Suppressor macrophage treated with lipopolysaccharide for 1 hour (primary cell): Measurements from ENCODE around the gene RAB6B.

Experiments
- DNase-seq, 3 donors: peaks; one replicate each; pipeline ENCODE4 v3.0.0-alpha.2; 2020 to 2022

RAB6B gene

DNA sequence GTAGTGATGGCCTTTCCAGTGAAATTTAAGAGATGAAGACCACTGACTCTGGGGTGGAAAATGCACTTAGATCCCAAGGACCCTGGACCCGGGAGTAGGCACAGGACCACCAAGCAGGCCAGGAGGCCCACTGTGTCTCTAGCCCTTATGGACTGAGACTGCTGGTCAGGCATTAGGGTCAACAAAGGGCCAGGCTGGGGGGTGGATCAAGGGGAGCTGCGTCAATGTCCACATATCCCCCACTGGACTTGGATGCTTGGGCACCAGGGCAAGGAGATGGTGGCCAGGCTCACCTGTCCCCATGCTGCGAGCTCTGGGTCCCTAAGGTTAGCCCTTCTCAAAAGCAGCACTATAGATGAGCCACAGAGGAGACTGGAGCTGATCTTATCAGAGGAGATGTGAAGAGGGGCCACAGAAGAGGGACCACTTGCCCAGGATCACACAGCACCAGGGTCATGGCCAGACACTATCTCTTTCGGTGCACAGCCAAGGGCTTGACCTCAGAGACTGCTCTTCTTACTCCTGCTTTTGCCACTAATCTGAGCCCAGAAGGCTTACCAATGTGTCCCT, 14.7 kb downstream of the RAB6B start:
- DNase-seq = no peak

DNA sequence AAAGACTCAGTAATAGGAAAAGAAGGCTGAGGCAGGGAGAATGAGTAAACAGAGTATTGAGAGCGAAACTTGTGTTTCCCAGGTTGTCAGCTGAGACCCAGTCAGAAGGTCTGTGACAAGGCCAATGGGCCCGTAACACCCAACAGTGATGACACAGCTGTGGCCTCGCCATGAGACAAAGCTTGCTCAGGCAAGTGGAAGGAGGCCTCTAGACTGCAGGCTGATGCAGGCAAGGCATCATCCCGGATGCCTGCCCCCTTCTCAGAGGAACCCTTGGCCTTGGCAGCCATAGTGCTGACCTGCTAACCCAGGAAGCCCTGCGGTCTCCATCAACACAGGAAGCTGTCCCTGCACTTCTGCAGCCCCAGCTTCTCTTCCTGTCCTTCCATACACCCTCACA, 15.4 kb downstream of the RAB6B start:
- no peak for DNase-seq

DNA sequence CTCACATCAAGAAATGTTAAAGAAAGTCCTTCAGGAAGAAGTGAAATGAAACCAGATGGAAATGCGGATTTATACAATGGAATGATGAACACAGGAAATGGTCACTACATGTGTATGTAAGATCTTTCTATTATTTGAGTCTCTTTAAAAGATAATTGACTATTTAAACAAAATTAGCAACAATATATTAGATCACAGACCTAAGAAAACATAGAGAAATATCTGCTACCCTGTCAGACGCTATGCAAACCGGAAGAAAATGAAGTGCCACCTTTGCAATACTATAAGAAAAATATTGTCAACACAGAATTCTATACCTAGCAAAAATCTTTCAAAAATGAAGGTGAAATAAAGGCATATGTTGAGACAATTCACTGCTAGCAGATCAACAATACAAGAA, 17.2 kb downstream of the RAB6B start:
- no peak for DNase-seq

DNA sequence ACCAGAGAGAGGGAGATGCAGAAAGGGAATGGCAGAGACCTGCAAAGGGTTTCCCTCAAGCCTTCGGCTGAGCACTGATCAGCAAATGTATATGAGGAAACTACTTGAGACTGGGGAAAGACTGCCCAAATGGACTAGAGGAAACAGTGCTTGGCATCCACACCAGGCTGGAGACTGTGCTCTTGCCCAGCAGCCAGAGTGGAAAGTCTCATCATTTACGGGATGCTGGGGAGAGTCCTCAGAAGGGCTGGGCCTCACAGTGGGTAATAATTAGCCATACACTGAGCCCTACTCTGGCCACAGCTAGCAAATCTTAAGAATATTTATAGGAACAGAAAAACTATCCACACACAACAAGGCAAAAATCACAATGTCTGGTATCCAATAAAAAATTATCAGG, 18.5 kb downstream of the RAB6B start:
- no peak for DNase-seq

DNA sequence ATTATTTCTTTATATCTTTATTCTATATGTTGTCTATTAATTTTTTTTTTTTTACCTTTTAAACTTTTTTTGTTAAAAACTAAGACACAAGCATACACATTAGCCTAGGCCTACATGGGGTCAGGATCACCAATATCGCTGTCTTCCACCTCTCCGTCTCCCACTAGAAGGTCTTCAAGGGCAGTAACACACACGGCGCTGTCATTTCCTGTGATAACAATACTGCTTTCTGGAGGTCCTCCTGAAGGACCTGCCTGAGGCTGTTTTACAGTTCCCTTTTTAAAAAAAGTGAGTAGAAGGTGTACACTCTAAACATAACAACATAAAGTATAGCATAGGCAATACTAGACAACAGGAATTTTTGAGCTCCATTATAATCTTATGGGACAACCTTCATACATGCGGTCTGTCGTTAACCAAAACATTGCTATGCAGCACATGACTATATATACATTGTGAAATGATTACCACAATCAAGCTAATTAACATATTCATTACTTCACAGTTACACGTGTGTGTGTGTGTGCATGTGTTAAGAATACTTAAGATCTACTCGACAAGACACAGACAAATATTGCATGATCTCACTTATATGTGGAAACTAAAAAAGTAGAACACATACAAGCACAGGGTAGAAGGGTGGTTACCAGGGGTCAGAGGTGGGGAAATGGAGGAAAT, 20.8 kb downstream of the RAB6B start:
- DNase-seq = no peak

DNA sequence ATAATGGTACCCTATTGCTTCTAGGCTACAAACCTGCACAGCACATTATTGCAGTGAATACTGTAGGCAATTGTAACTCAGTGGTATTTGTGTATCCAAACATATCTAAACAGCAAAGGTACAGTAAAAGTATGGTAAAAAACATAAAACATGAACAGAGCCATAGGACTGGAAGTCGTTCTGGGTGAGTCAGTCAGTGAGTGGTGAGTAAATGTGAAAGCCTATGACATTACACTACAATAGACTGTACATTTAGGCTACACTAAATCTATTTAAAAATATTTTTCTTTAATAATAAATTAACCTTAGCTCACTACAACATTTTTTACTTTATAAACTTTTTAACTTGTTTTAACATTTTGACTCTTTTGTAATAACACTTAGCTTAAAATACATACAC, 21.3 kb downstream of the RAB6B start:
- DNase-seq = no peak

DNA sequence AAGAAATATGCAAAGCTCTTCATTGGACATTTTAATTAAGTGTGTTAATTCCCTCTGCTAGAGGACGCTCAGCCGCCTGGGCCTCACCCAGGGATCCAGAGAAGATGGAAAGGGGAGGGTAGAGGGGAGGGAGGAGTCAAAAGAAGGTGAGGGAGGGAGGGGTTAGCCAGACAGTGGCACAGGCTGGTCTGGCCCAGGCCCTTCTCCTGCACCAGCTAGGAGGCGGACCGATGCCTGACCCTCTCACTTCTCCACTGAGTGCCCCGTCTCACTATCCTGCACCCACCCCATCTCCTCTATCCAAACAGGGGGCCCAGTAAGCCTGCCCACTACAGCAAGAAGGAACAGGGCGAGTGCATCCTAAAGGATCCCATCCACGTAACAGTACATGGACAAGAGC, 22.9 kb downstream of the RAB6B start:
- DNase-seq = no peak

DNA sequence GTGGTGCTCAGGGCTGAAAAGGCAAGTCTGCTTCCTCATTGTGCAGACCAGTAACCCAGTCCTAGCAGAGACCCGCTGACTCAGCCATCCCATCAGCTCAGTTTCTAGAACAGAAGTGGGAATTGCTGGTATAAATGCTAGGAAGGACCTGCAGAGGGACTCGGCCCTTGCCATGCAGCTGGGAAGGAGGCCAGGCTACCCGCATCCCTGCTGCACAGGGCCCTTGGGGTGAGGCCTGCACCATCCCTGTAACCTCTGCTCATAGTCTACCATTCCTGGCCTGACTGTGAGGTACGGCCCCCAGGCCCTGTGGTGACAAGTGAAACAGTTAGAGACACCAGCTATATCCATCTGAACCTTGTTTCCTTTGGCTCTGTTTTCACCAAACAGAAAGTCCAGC, 23.5 kb downstream of the RAB6B start:
- DNase-seq = no peak

DNA sequence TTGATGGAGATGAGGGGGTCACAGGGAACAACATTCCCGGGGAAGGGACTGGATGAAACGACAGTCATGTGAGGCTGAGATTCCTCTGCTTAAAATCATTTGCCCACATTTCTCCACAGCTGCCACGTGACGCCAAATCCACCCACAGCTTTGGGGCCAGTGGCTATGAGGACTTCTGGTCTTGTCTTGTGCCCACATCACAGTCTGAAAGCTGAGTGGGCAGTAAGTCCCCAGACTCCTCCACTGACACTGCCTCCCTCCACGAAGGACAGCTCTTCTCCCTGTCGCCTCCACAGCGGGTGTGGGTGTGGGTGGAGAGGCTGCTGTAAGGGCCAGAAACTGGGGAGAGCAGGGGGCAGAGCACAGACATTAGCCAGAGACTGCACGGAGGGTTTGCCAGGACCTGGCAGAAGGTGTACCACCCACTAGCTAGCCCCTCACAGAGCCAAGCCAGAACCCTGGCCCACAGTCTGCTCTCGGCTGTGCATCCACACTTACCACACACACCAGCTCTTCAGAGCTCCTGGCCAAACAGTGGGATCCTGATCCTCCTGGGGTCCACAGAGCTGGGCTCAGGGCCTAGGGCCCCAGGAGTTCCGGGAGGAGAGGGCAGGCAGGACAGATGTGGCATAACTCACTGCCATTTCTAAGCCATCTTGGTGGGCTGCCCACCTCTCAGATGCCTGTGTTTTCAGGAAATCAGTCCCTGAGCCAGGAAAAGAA, 24.2 kb downstream of the RAB6B start:
- no peak for DNase-seq

DNA sequence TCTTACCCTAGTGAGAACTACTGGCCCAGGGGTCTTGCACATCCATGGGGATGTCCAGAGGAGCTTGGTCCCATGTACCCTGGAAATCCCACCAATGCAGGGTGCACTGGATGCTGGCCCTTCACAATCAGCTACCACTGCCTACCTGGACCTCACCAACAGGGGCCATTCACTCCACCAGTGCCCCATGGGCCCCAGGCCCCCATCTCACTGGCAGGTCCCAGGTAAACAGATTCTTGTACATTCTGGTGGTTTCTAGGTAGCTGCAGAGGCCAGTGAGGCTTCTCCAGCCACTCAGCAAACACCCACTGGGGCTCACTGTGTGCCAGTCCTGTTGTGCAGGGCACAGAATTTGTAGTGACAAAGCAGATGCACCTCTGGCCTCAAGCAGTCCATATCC, 24.9 kb downstream of the RAB6B start:
- DNase-seq = no peak

DNA sequence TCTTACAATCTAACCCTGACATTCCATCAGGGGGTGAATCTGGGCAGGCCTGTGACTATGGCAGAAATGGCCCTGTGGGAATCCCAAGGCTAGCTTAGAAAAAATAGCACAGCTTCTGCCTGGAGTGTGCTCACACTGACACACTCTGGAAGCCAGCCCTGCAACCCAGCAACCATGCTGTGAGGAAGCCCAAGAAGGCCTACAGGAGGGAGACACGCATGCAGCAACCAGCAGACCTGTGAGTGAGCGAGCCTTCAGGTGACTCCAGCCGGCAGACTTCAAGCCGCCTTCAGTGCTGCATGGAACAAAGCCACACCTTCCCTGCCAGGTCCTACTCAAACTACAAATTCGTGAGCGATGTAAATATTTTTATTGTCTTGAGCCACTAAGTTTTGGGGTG, 26.1 kb downstream of the RAB6B start:
- DNase-seq = no peak

DNA sequence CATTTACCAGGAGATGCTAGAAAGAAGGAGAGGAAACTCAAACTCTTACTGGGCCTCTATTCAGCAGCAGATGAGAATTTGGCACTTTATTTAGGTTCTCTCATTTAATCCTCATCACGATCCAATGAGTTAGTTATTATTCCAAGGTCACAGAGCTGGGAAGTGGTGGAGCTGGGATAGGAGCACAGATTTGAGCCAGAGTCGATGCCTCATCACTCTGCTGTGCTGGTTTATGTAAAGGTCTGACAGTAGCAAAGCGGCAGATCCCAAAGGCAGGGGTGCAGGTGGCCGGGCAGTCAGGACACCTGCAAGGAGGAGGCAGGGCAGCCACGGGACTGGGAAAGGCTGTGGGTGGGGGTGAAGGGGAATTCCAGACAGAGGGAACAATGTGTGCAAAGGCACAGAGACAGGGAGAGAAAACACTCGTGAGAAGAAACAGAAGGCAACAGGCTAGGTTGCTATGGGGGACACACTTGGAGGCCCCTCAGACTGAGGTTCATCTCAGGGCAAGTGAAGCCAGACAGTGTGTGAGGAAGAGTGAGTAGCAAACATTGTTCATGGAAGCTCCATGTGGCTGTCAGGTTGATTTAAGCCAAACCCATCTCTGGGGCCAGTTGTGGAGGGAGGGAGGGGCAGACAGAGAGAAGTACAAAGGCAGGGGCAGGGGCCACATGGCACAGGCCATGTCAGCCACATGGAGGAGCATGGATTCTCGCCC, 26.8 kb downstream of the RAB6B start:
- DNase-seq = no peak

DNA sequence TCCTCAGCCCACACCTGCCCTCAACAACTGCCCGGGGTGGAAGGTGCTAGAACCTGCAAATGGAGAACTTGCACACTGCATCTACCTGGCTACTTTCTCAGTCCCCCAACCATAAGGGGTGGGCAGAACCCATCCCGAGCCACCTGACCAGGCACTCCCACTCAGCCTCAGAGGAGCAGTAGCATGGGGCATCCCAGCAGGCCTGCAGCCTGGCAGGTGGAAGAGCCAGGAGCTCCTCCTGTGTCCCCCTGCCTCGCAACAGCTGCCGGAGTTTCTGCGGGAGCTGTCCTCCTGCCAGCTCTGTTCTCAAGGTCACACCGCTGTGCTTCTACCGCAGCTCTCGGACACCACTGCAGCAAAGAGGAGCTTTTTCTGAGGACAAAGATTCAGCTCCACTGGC, 27.5 kb downstream of the RAB6B start:
- no peak for DNase-seq

DNA sequence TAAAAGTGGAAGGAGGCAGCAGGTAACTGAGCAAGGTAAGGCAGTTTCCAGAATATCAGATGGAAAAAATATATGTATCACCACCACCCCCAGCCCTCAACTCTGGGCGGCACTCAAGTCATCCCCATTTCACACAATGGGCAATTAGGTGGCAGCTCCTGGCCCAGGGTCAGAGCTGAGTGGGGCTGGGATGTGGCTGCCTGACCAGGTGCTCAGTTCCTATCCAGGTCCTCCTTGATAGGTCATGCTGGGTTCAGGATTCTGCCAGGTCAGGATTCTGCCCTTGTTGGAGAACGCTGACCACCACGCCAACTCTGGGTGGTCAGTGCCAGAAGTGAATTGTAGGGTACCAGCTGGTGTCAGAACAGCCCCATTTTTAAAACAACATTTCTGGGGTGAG, 29.5 kb downstream of the RAB6B start:
- DNase-seq = no peak

DNA sequence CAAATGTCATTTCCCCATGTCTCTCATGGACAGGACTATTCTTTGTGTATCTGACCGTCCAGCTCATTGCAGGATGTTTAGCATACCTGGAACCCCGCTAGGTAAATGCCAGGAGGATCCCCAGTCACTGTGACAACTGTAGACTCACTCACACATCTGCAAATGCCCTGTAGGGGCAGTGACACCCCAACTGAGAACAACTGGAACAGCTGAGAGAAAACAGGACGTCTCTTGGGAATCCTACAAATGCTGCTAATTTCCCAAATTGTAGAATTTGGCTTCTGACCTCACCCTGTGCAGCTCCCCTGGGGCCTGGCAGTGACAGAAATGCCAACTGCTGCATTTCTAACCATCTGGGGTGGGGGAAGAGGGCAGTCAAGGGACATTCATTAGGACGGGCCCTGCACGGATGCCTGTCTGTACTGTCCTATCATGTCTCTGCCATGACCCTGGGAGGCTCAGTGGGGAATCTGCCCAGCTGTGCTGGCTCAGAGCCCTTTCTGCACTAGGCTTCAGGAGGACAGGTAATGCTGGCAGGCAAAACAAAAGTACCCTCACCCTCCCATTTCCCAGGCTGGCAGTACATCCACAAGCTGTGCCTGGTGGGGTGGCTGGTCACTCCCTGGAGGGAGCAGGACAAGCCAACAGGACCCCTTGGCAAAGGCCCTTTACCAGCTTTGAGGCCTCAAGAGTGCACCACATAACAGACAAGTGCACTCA, 30.4 kb downstream of the RAB6B start:
- no peak for DNase-seq

DNA sequence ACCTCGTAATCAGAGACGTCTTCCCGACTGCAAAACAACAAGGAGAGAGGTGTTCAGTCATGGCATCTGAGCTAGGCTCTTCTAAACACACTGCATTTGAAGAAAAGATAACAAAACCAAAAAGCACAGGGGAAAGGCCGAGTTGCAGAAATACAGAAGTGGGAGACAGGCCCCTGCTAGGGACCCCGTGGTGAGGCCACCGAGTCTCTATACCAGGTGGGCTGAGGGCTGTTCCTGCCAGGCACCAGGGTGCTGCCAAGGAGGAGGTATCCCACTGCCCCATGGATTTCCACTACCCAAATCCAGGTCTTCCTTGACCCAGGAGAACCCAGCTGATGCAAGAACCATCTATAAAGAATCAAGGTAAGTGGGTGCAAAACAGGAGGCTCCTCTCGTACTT, 31.1 kb downstream of the RAB6B start:
- no peak for DNase-seq

DNA sequence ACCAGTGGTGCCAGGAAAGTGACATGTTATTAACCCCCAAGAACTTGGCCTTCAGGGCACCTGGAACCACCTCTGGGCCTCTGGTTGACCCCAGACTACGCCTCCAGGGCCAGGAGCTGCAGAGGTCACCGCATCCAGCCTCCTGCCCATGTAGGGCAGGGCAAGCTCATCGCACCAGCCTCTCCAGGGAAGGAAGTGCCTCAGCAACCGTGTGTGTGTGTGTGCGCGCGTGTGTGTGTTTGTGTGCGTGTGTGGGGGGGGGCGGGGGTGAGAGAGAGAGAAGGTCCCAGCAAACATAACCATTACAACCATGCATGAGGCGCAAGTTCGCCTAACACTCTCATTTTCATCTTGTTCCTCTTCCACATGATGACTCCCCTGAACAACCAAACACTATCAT, 31.8 kb downstream of the RAB6B start:
- no peak for DNase-seq

DNA sequence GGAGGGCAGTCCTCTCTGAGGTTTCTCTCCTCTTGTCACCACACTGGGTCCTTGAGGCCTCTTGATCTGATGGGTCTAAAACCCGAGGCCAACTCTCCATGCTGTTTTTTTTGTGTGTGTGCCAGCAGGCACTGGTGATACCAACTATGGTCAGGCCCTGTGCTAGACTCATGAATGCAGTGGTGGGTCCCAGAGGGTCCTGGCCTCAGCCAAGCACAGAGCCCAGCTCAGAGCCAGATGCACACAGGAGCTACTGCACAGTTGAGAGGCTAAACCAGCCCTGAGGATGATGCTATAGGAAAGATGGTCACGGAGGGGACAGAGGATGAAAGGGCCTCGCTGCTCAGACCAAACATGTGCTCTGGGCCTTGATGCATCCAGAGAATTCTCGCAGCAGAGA, 33.5 kb downstream of the RAB6B start:
- DNase-seq = no peak

DNA sequence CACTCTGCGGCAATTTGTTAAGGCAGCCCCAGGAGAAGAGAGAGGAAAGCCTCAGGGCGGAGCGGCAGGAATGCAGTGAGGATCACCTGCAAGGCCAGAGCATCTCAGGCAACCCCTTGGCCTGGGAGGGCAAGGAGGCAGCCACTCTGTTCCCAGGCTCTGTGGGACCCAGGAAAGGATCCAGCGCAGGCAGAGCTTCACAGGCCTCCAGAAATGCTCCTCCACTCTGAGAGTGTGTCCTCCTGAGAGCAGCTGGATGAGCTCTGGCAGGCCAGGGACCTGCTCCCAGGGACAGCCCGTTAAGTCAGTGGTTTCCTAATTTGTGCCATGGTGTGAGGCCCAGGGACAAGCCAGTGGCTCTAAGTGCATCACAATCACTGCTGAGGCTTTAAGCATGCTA, 35.2 kb downstream of the RAB6B start:
- DNase-seq = no peak

DNA sequence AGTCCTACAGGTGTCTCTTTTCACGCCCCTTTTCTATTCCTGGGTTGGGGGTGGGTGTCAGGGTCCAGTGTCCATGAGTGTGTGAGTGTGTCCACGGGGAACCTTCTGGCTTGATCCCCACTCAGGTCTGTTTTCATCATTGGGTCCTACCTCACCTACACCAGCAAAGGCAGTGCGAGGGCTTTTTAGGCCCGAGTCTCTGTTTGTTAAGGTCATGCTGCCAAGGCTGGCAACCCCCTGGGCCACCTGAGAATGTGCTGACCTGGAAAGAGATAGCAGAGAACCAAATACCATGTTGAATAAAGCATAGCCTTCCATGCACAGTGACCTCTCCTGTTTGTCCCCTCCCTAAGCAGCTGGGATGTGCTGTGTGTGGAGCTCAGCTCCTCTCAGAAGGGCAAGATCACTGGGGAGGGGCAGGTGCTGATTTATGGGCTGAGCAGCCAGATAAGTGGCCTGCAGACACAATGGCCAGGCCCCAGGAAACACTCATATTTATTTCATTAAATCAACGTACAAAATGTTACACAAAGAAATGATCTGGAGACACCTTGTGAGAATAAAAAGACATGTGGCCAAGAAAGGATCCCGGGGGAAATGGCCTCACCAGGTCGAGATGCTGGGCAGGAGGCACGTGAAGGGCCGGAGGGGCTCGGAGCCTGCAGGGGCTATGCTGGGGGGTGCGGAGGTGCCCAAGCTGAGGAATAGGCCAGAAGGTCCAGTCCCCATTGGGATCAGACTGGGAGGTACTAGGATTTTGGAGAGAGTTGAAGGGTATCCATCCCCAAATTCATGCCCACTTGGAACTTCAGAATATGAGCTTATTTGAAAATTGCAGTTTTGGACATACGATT, 36.1 kb downstream of the RAB6B start:
- DNase-seq = no peak

DNA sequence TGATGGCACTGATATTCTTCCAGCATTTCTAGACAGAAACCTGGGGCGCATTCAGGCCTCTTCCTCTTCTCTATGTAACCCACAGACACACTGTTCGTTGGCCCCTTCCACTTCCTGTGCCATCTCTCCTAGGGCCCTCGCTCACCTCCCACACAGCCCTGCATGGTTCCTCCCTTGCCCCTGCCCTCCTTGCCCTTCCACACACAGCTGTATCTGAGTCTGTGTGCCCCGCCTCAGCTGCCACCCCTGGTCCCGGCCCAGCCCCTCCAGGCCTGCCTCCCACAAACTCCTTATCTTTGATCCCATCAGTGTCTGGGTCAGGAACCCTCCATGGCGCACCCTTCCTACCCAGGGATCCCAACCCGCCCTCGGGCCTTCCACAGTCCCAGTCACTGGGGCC, 37.9 kb downstream of the RAB6B start:
- peak in 2 of 3 donors; percentile 9 to 14 for DNase-seq

DNA sequence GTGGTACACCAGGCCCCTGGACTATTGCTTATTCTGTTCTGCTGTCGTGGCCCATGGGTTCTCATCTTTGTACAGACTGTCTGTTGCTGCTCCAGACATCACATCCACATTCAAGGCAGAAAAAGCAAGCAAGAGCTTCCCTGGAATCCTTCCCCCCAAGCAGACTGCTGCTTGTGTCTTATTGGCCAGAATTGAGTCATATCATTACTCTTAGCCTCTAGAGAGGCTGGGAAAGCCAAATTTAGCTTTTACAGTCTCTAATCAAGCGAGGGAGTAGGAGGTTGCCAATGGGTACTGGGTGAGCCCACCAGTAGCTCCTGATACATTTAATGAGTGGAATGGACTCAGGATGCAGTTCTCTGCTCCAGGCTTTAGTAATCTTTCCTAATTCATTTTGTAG, 39.4 kb downstream of the RAB6B start:
- no peak for DNase-seq
